Endometrial microvascular endothelial cells (primary cell): ENCODE results near the gene PLA2G4D. TPM values are rescaled to one million over a fixed set of nuclear protein-coding genes. Genes with fewer than 3 reads are reported as not detected.

ENCODE experiments used
- in situ Hi-C: cut with HindIII; loops from 2 replicates; pipeline ENCODE4 v1.10.0; 2017; ENCODE audit warnings: low sequenced_read_pairs, low pct_unique_long_range_greater_than_20kb; ENCODE audit errors: inconsistent ontology term
- total RNA-seq: library from RNA; depleted of rRNA; stranded (reverse); fragments of >200 nt; gene quantifications from one replicate; pipeline ENCODE4 v1.2.3, GENCODE V29; 2015; ENCODE audit errors: inconsistent ontology term

Gene PLA2G4D, protein sequence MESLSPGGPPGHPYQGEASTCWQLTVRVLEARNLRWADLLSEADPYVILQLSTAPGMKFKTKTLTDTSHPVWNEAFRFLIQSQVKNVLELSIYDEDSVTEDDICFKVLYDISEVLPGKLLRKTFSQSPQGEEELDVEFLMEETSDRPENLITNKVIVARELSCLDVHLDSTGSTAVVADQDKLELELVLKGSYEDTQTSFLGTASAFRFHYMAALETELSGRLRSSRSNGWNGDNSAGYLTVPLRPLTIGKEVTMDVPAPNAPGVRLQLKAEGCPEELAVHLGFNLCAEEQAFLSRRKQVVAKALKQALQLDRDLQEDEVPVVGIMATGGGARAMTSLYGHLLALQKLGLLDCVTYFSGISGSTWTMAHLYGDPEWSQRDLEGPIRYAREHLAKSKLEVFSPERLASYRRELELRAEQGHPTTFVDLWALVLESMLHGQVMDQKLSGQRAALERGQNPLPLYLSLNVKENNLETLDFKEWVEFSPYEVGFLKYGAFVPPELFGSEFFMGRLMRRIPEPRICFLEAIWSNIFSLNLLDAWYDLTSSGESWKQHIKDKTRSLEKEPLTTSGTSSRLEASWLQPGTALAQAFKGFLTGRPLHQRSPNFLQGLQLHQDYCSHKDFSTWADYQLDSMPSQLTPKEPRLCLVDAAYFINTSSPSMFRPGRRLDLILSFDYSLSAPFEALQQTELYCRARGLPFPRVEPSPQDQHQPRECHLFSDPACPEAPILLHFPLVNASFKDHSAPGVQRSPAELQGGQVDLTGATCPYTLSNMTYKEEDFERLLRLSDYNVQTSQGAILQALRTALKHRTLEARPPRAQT
- total RNA-seq, result not detected

DNA sequence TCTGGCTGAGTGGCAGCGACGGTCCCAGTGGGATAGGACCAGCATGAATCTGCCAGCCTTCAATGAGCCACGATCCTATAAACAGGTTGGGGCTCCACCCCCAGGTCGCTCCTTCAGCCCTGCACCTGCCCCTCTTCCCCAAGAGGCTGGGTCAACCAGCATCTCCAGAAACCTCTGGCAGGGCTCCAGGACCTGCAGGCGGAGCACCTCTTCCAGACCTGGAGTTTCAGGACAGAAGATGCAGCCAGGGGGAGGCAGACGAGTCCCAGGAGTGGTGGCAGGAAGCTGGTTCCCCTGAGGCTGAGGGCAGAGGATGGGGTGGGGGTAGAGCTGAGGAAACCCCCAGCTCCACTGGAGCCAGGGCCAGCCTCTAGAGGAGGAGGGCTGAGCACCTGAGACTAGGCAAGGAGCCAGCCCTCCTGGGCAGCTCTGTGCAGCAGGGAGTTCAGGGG lies at the start of gene PLA2G4D:
Gene PLA2G4D (minus strand): TSS at position 51 of the 452 bp plus-strand sequence. CDS start 103 bp downstream, outside the sequence.
- in situ Hi-C loops, result no loop called here

DNA sequence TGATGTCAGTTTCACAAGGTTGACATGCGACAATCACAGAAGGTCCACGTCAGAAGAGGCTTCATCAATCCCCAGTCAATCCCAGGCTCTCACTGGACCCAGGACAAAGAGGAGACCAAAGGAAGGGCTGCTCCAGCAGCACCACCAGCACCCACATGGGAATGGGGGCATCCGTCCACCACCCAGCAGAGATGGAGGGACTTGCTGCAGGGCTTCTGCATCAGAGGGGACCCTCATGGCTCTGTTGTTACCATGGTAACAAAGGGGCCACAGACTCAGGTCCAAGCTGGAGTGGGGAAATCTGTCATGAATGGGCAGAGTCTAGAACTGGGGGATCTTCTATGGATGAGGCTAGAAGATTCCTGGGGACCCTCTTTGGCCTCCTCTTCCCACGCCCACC lies 49.0 kb upstream of the PLA2G4D start:
- in situ Hi-C loops, result no loop called here

DNA sequence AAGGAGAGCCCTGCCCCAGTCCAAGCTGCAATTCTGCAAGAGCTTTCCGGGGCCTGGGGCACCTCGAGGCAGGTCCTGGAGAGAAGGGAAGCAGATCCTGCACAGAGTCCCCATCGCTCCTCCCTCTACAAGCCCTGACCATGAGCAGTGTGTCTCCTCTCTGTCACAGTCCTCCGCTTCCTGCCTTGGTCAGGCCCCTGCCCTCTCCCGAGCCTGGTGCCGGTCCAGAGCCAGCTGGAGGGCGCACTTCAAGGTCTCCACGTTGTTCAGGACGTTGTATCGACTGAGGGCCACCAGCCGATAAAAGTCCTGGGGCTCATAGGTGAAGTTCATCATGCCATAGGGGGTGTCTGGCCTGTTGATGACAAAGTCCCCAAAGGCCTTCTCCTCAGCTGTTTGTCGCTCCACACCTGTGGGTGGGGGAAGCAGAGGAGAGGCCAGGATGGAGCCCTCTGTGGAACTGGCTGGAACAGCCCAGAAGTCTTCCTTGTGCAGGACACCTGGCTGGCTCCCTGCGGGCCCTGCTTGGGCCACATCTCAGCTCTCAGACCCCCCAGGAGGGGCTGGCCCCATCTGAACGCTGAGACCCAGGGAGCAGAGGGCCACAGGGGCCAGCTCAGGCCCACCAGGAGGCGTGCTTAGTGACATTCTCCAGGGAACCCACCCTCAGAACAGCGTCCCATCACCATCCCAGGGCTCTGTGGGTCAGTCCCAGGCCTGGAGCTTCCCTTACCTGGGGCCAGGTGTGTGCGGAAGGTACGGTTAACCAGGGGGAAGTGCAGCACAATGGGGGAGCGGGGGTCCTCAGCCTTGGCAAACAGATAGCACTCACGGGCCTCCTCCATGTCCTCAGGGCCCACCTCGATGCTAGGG lies 47.7 kb upstream of the PLA2G4D start:
- in situ Hi-C loops, result no loop called here

DNA sequence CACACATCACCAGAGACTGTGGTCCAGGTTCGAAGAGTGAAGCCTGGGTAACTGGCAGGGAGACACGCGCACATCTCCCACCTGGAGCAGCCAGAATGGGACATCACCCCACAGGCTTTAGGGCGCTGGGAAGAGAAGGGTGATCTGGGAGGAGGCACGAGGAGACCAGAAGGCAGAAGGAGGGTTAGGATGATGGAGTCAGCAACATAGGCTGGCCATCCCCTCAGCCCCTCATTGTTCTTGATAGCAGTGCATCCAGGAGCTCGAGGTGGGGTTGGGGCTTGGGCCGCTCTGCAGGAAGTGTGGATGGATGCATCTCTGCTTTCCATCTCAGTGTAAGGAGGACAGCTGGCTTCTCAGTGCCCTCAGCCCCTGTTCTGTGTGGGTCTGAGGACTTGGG lies 46.9 kb upstream of the PLA2G4D start:
- in situ Hi-C loops, result no loop called here

DNA sequence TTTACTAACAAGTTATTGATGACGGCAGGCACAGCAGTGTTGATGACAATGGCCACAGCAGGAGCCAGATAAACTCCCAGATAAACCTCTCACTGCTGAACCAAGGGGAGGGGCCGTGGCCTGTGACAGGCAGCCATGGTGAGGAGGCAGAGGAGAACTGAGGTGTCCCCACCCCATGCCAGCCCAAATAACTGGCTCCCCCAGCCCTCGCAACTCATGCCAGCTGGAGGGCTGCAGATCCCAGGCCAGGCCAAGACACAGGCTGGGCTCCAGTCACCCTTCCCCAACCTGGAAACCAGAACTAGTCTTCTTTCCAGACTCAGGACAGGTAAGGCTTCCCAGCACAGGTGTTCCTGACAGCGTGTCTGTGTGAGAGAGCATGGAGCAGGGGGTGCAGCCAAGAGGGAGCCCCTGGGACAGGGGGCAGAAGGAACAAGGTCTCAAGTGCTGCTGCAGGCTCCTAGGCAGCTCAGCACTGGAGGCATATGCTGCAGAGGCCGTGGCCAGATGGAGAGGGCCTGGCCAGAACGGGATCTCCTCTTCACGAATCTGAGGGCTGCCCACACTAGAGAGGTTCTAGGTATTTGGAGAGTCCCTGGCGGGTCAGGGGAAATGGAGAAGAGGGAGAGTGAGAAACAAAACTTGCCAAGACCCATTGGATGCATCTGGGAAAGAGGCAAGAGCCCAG lies 46.2 kb upstream of the PLA2G4D start:
- in situ Hi-C loops, result no loop called here

DNA sequence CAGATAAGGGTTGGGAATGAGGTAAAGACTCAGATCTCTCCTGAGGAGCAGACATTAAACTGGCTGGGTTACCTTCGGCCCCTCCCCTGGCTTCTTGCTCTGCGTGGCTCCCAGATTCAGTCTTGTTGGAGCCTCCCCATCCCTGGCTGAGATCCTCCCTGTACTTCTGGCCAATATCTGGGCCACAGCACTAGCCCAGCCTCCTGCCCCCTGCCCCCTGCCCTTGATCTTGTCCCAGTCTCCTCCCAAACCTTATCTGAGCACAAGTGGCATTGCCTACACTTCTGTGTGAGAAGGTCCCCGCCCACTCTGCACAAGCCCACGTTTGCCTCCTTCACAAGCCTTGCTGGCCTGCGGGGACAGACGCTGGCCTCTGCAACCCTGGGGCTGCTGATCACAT lies 45.2 kb upstream of the PLA2G4D start:
- in situ Hi-C loops, result no loop called here

DNA sequence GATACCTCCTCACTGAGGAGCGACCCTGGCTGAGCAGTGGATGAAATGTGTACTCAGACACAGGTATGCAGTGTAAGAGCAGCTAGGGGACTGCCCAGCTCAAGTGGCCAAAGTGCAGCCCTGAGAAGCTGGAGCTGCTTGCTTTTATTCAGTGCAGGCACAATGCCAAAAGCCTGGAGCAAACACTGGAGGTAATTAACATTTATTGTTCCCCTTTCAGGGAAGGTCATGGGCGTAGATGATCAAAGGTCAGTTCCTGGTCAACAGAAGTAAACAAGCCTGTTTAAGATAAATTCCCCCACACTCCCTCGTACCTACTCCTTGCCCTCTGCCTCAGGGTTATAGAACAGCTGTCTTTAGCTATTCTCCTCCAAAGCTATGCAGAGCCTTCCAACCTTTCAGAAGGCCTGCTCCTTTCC lies 44.6 kb upstream of the PLA2G4D start:
- in situ Hi-C loops, result no loop called here

DNA sequence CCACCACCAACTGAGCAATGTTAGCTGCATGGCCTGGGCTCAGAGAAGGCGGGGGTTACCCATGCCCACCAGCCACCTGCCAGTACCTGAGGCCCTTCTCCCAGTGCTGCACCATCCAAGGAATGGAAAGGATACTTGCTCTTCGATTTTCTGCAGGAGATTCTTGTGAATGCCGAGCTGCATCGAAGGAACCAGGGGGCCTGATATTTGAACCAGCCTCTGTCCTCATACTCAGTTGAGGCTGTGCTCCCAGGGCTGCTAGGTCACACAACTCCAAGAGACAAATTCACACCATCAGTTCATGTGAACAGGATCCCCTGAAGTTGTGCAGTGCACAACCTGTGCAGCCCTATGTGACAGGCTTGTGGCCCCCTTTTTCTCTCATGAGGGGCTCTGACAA lies 44.0 kb upstream of the PLA2G4D start:
- in situ Hi-C loops, result no loop called here

DNA sequence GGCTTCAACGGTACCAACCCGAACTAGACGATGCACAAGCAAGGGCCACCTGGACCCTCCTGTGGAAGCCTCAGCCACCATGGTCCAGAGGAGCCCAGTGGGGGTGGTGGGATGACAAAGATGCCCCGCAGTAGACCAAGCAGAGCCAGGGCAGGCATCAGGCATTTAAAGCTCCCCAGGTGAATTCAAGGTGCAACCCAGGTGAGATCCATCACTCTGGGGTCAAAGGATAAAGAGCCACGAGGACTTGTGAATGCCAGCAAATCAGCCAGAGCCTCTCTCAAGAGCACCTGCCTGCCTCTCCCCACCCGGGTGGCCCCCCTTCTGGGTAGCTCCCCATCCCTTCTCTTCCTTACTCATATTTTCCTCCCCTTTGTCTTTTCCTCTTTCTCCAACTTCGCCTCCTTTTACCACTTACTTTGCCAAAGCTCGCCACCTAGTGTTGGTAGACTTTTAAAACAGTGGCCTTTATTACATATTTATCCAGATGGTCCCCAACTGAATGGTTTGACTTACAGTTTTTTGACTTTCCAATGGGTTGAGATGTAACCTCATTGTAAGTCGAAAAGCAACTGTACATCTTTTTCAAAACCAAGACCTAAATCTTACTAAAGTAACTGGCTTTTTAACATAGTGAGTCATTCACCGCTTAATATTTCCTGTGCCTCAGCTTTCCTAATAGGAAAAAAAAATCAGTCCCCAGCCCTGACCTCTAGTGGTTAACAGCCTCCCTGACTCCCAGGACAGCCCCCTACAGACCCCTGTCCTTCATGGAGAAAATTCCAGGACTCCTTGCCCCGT lies 43.3 kb upstream of the PLA2G4D start:
- in situ Hi-C loops, result no loop called here

DNA sequence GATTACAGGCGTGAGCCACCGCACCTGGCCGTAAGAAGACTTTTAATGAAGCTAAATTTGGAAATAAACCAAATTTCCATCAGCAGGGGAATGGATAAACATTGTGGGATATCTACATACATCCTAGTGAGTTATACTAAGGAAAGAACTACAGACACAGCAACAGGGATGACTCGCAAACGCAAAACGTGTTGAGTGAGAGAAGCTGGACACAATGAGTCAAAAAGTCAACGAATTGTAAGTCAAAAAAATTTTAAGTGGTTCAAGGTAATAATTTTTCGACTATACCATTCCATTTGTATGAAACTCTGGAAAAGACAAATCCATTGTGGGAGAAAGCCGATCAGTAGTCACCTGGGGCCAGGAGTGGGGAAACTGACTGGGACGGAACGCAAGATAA lies 42.2 kb upstream of the PLA2G4D start:
- in situ Hi-C loops, result no loop called here

DNA sequence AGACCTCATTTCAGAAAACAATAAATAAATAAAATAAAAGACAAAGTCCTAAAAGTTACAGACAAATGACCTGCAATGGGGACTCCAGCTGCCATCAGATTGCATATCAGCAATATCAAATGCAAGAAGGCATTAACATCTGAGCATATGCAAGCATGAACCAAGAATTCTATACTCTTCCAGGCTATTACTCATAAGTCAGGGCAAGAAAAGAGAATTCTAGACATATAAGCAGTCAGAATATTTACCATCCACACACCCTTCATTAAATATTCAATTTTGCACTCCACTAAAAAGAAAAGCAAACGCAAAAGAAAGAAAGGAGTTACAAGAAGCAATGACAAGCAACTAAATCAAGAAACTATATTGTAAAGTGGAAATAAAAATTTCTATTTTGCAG lies 41.0 kb upstream of the PLA2G4D start:
- in situ Hi-C loops, result no loop called here

DNA sequence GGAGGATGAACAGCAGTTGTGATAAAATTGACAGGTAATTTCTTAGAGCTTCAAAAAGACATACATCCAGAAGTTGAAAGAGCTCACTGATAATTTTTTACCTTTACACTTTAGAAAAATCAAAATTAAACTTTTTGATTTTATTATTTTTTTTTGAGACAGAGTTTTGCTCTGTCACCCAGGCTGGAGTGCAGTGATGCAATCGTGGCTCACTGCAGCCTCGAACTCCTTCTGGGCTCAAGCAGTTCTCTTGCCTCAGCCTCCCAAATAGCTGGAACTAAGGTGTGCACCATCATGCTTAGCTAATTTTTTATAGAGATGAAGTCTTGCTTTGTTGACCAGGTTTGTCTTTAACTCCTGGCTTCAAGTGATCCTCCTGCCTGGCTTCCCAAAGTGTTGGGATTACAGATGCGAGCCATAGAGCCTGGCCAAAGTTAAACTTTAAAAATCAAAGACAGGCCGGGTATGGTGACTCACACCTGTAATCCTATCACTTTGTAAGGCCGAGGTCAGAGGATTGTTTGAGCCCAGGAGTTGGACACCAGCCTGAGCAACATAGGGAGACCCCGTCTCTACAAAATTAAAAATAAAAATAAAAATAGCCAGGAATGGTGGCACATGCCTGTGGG lies 40.4 kb upstream of the PLA2G4D start:
- in situ Hi-C loops, result no loop called here

DNA sequence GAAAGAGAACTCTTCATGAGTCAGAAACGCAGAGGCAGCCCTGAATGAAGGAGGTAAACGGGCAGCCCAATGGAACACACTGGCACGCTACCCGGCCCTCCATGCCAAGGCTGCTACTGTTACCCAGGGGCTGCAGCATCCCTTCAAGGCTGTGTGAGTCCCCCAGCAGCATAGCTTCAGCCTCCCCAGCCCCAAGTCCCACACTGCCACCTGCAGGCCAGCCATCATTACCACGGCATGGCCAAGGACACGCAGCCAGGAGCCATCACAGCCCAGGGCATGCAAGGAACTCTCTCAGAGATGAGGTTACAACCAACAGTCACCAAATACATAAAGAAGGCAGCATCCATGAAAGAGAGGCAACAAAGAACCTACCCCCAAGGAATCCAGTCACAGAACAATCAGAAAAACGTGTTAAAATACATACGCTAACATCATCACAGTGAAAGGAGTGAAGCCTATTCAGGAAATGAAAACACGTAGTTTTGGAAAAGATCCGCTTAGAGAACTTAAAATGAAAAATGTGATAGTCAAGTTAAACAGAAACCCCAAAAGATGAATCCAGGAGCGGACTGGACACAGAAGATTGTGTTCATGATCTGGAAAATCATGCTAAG lies 39.6 kb upstream of the PLA2G4D start:
- in situ Hi-C loops, result no loop called here

DNA sequence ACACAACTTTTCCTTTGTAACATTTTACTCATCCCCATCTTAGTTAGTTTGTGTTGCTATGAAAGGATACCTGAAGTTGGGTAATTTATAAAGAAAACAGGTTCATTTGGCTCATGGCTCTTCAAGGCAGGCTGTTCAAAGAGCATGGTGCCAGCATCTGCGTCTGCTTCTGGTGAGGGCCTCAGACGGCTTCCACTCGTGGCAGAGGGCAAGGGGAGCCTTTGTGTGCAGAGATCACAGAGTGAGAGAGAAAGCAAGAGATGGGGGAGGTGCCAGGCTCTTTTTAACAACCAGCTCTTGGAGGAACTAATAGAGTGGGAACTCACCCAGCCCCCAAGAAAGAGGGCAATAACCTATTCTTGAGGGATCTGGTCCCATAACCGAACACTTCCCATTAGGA lies 39.0 kb upstream of the PLA2G4D start:
- in situ Hi-C loops, result no loop called here

DNA sequence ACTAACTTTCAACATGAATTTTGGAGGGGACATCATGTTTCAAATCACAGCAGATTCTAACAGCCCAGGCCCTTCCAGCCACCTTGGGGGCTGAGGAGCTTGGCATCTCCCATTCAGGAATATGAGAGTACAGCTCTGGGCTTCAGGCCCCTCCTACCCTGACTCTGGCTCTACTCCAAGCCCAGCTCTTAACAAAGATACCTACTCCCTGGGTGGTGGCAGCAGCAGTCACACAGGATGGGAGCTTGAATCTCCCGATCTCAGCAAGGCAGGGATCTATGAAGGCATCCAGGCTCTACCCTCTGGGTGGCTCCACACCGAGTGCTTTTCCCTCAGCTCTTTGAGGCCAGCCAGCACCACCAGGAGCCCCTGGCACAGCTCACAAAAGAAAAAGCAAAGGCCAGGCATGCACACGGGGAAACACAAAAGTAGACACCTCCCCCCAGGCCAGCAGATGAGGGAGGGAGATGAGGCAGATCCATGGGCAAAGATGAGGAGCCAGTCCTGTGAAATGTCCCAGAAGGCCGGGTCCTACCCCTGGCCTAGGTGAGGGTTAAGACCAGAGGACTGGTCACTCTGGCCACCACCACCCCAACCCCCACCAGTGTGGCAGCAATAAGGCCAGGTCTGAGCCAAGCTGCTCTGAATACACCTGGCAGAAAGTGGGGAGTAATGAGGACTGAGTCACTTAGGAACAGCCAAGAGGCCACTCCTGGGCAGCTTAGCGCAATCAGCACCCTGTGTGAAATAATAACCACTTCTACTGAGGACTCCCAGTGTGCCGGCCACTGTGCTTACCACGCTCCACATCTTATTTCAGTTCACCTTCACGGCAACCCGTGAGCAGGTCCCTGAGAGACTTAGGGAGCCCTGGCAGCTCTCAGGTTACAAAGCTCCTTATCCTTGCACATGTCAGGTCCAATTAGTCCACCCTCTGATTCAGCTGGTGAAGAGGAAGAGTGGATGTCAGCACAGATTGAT lies 37.8 kb upstream of the PLA2G4D start:
- in situ Hi-C loops, result no loop called here

DNA sequence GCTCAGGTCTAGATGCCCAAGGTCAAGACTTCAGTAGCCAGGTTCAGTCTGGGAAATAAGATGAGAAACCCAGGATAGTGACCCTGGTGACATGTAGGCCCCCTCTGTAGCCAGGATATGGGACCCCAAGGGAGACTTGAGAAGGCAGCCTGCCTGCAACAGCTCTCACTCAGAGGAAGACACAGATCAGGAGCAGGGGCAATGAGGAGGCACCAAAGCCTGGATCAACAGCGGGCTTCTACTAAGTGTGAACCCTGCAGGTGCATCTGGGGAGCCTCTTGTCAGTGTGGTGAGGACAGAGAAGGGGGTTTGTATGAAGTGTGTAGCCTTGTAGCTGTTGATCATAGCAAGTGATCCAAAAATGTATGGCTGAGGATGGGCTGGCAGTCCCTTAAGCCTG lies 36.6 kb upstream of the PLA2G4D start:
- in situ Hi-C loops, result no loop called here
